ENCODE data around the gene TMEM164.

Gene TMEM164

GRCh38 chrX:110131031-110131430, 128.1 kb downstream of the TMEM164 start:
- no peak overlapping the region for H3K4me3 ChIP-seq (ENCODE audit: low read length)
- no peak for TF ChIP-seq CTCF (conservative IDR thresholded peaks at IDR 0.05; ENCODE audit: low read length)
- DNase-seq (ENCODE audit: low read depth), result no peak

GRCh38 chrX:110132450-110133114, 129.7 kb downstream of the TMEM164 start:
- no peak for DNase-seq (ENCODE audit: low read depth)
- H3K4me3 ChIP-seq (ENCODE audit: low read length), result no peak overlapping the region
- no peak for TF ChIP-seq CTCF (conservative IDR thresholded peaks at IDR 0.05; ENCODE audit: low read length)

GRCh38 chrX:110133735-110134370, 130.9 kb downstream of the TMEM164 start:
- no peak for TF ChIP-seq CTCF (conservative IDR thresholded peaks at IDR 0.05; ENCODE audit: low read length)
- no peak overlapping the region for H3K4me3 ChIP-seq (ENCODE audit: low read length)
- DNase-seq (ENCODE audit: low read depth), result no peak

- no peak for DNase-seq (ENCODE audit: low read depth)
Observed at GRCh38 chrX:110135618-110136017, 132.7 kb downstream of the TMEM164 start.

GRCh38 chrX:110136136-110136535, 133.2 kb downstream of the TMEM164 start:
- DNase-seq (ENCODE audit: low read depth), result no peak
- no peak overlapping the region for H3K4me3 ChIP-seq (ENCODE audit: low read length)
- no peak for TF ChIP-seq CTCF (conservative IDR thresholded peaks at IDR 0.05; ENCODE audit: low read length)

More at GRCh38 chrX:110135618-110136017, 132.7 kb downstream of the TMEM164 start:
- TF ChIP-seq CTCF (conservative IDR thresholded peaks at IDR 0.05; ENCODE audit: low read length), result no peak
- no peak overlapping the region for H3K4me3 ChIP-seq (ENCODE audit: low read length)

GRCh38 chrX:110138557-110138956, 135.6 kb downstream of the TMEM164 start:
- H3K4me3 ChIP-seq (ENCODE audit: low read length), result no peak overlapping the region
- DNase-seq (ENCODE audit: low read depth), result no peak
- TF ChIP-seq CTCF (conservative IDR thresholded peaks at IDR 0.05; ENCODE audit: low read length), result no peak

GRCh38 chrX:110139172-110139571, 136.3 kb downstream of the TMEM164 start:
- no peak for DNase-seq (ENCODE audit: low read depth)
- no peak for TF ChIP-seq CTCF (conservative IDR thresholded peaks at IDR 0.05; ENCODE audit: low read length)
- H3K4me3 ChIP-seq (ENCODE audit: low read length), result no peak overlapping the region

Measured in AG10803 (cell line).